ENCODE data around the gene COTL1.

COTL1 gene

GRCh38 chr16:84547546-84548061 is 70.3 kb downstream of the COTL1 start:
- DNase-seq, result no peak

DNA sequence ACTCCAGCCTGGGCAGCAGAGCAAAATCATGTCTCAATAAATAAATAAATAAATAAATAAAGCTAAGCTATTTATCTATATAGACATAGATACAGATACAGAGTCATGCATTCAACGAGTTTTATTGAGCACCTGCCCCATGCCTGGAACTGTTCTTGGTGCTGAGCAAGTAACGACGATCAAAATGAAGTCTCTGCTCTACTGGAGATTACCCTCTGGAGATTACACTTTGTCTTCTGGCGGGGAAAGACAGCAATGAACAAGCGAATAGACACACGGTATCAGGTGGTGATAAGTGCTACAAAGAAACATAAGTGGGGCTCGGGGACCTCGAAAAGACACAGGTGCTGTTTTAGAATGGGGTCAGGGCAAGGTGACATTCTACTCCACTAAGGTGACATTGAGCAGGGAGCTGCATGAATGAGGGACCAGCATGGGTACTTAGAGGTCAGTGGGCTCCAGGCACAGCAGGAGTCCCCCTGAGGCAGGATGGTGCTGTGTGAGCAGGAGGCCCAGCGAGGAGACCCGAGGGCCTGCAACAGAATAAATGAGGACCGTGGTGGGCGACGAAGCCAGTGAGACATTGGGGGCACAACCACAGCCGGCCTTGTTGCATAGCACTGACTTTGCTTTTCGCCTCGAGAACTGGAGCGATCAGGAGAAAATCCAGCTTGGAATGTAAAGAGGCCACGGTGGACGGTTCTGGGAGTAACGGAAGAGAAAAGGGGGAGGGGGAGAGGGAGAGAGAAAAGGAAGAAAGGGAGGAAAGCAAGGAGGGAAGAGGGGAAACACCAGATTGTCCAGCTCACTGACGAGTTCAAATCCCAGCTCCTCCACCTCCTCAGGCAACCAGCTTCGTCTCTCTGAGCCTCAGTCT is 71.0 kb downstream of the COTL1 start:
- DNase-seq, result no peak

DNA sequence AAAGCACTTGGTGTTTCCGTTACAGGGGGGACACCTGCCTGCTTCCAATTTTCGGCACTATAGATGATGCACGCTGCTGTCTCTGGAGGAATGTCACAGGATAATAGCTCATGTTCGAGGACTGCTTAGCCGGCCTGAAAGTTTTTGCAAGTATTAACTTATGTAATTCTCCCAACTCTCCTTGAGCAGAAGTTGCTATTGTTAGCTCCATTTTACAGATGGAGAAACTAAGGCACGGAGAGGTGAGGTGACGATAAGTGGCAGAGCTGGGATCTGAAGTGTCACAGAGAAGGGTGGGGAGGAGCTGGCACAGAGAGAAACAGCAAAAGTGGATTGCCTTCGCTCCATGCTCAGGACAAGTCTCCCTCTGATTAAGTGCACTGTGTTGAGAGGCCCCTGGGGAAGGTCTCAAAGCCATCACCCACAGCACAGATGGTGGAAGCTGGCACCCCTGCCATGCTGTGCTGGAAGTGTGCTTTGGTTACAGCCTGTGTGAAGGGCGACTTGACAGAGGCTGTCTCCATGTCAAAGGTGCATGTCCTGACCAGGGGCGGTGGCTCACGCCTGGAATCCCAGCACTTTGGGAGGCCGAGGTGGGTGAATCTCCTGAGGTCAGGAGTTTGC is 72.7 kb downstream of the COTL1 start:
- no peak for DNase-seq

DNA sequence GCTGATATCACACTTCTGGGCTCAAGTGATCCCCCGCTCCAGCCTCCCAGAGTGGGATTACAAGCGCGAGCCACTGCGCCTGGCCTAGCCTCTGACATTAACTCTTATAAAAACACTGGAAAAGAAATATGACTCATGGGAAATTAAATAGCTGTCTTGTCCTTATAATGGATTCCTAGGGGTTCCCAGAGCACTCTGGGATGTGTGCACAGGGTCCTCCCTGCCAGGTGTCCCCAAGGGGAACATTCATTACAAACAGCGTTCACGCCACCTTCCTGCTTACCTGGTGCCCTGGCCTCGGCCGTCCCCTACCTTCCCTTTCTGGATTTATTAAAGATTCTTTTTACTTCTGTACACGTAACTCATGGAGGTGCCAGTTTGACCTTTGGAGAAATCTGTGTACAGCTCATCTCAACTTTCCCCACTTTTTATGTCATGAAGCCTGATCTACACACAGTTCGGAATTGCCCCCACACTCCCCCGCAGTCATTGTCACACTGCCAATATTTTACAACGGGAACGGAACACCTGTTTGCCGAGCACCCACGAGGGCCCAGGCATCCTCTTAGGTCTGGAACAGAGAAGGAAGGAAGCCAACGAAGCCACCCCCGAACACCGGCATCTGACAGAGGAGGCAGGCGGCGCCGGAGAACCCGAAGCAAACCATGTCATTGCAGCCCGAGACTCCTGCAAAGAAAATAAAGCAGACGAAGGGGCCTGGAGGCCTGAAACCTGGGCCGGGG is 73.7 kb downstream of the COTL1 start:
- no peak for DNase-seq

GRCh38 chr16:84543253-84543652 is 74.6 kb downstream of the COTL1 start:
- DNase-seq, result no peak

GRCh38 chr16:84541999-84542817 is 75.7 kb downstream of the COTL1 start:
- DNase-seq, result no peak

- no peak for DNase-seq
Measured at GRCh38 chr16:84540194-84540593, 77.7 kb downstream of the COTL1 start.

GRCh38 chr16:84538222-84538840 is 79.5 kb downstream of the COTL1 start:
- no peak for DNase-seq

GRCh38 chr16:84537491-84538151 is 80.3 kb downstream of the COTL1 start:
- DNase-seq, result no peak

DNA sequence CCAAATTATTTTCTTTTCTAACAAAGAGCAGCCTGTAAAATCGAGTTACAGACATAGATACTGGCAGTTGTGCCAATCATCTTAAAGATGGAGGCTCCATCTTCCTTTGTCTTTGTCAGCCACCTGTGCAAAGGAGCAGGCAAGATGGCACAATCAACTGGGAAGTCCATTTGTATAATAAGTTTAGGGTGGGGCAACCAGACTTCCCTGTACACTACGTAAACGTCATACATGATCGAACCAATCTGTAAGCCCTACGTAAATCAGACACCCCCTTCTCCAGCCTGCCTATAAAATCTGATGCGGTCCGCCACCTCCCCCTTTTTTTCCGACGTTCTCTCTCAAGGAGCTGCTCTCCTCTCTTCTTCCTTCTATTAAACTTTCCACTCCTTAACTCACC is 82.0 kb downstream of the COTL1 start:
- no peak for DNase-seq

DNA sequence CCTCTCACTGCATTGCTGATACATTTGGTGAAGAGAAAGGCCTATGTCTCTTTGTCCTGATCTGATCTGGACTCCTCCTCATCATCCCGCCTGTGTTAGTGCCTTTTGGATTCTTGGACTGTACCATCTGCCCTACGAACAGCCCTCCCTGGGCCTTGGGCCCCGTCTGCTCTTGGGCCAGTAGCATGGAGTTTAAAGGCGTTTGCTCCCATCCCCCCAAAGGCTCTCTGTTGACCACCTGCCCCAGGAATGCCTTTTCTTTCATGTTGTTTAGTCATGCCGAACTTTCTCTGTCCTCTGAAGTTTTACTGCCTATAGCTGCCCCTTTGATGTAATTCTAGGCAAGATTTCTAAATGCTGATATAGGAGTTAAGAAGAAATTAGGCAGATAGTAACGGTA is 82.5 kb downstream of the COTL1 start:
- DNase-seq, result no peak

DNA sequence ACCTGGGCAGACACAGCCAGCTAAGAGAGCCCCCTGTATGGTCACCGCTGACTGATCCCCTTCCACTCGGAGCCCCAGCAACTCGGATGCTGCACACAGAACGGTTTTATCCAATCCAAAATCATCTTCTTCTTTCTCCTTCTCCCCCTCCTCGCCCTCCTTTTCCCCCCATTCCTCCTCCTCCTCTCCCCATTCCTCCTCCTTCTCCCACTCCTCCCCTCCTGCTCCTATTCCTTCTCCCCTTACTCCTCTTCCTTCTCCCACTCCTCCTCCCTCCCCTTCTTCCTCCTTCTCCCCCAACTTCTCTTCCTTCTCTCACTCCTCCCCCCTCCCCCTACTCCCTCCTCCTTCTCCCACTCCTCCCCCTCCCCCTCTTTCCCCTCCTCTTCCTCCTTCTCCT is 83.1 kb downstream of the COTL1 start:
- DNase-seq, result no peak

GRCh38 chr16:84532855-84533486 is 84.9 kb downstream of the COTL1 start:
- no peak for DNase-seq

GRCh38 chr16:84532291-84532724 is 85.6 kb downstream of the COTL1 start:
- DNase-seq, result peak; percentile 98

DNA sequence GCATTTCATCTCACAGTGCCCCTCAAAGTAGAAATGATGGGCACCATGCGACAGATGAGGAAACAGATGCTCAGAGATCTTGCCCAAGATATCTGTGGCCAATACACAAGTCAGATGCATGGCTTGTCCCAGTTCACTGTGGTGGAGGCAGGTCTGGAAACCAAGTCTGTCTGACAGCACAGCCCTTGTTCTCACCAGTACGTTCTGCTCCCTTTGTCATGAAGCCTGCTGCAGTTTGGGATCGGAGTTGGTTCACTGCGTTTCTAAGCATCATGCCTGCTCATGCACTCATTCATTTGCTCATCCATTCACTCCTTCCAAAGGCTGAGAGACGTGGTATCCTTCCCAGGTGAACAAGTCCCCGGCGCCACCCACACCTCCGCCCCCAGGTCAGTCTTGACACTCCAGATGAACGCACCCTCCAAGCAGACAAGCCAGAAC is 86.2 kb downstream of the COTL1 start:
- no peak for DNase-seq

DNA sequence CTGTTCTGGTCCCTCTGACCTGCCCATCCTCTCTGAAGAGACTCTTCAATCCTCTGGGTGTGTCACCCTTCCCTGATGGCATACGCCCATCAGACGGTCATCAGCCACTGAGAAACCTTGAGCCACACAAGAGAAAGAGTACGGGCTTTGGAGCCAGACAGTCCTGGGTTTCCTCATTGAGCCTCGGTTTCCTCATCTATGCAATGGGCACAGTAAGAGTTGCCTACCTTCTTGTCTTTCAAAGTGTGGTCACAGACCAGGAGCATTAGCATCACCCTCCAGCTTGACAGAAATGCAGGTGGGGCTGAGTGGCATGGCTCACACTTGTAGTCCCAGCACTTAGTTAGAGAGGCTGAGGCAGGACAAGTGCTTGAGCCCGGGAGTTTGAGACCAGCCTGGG is 87.3 kb downstream of the COTL1 start:
- no peak for DNase-seq

- DNase-seq, result no peak
Measured at GRCh38 chr16:84529607-84530006, 88.3 kb downstream of the COTL1 start.

DNA sequence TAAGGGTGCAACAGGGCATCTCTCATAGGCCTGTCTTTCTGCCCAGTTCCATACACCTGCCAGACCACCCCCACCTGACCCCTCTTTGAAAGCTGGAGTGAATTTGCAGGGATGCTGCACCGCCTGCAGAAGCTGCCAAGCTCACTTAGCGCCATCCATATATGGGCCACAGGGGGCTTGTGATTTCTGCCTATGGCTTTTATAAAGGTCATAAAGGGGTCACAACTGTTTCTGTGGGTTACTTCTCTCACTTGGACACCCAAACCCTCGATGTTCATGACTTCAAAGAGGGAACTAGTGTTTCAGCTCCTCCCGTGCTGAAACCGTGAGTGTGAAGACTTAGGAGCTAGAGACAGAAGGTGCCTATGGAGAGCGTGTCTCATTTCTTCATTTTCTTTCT is 89.6 kb downstream of the COTL1 start:
- no peak for DNase-seq

GRCh38 chr16:84527532-84528269 is 90.2 kb downstream of the COTL1 start:
- no peak for DNase-seq
